ENCODE data around the gene RNF130.

GRCh38 chr5:180003127-180003526 lies 68.4 kb downstream of the RNF130 start:
- no peak for TF ChIP-seq CTCF (IDR thresholded peaks at IDR 0.05; ENCODE audit: low read length)
- no peak for TF ChIP-seq EZH2 (IDR thresholded peaks at IDR 0.05; ENCODE audit: borderline replicate concordance, low read length)

Measured in OCI-LY1 (cell line).